ENCODE results near the gene CTSA. TPM values are rescaled to one million over a fixed set of nuclear protein-coding genes. Genes with fewer than 3 reads are reported as not detected.

CTSA gene
- total and polyA plus RNA-seq, 9 of the 15 experiments (the other 6 are each of a cell fraction or from before 2014, with no cell fraction given) = 8.8 to 61.7 (median 28.3) TPM

GRCh38 chr20:45910670-45911485, 19.7 kb downstream of the CTSA start (continued):
- no peak for TF ChIP-seq ARNT (IDR thresholded peaks at IDR 0.05)
- no peak for TF ChIP-seq MCM2 (IDR thresholded peaks at IDR 0.05; ENCODE audit: low read depth)
- TF ChIP-seq STAT5B (CRISPR knock-in tag; IDR thresholded peaks at IDR 0.05) = no peak
- no peak for TF ChIP-seq KLF6 (CRISPR knock-in tag; IDR thresholded peaks at IDR 0.05; ENCODE audit: borderline replicate concordance)
- no peak for TF ChIP-seq RREB1 (CRISPR knock-in tag; IDR thresholded peaks at IDR 0.05)
- no peak for TF ChIP-seq RAD21 (CRISPR knock-in tag; conservative IDR thresholded peaks at IDR 0.05 in 1 of 2, IDR thresholded peaks at IDR 0.05 in 1 of 2)
- no peak for TF ChIP-seq SMAD2 (IDR thresholded peaks at IDR 0.05; ENCODE audit: low read depth, low read length)
- no peak for TF ChIP-seq EGR1 (conservative IDR thresholded peaks at IDR 0.05)
- TF ChIP-seq TFAM (CRISPR knock-in tag; conservative IDR thresholded peaks at IDR 0.05) = no peak
- TF ChIP-seq SETDB1 (IDR thresholded peaks at IDR 0.05; ENCODE audit: low read length) = no peak
- TF ChIP-seq RBM14 (IDR thresholded peaks at IDR 0.05; ENCODE audit: borderline replicate concordance, insufficient read depth, low read depth, low read length) = no peak
- no peak for TF ChIP-seq HOMEZ (CRISPR knock-in tag; IDR thresholded peaks at IDR 0.05)
- peak; percentile 71; the same call in 1 of the 2 replicates for TF ChIP-seq JUN (IDR thresholded peaks at IDR 0.05; ENCODE audit: borderline replicate concordance, low read depth, low read length)
- TF ChIP-seq JUN (CRISPR knock-in tag; IDR thresholded peaks at IDR 0.05; ENCODE audit: borderline replicate concordance) = 0 out of 2 replicates have a peak, but pooled peaks have one; percentile 45
- TF ChIP-seq POLR2AphosphoS2 (IDR thresholded peaks at IDR 0.05; ENCODE audit: low read length) = no peak

Measured in K562 (cell line).